Right kidney (tissue), 1 donor: ENCODE measurements around the gene MIER3.

ENCODE experiments used
- DNase-seq: peaks from one replicate; pipeline ENCODE4 v3.0.0-alpha.2; 2016

MIER3 gene

DNA sequence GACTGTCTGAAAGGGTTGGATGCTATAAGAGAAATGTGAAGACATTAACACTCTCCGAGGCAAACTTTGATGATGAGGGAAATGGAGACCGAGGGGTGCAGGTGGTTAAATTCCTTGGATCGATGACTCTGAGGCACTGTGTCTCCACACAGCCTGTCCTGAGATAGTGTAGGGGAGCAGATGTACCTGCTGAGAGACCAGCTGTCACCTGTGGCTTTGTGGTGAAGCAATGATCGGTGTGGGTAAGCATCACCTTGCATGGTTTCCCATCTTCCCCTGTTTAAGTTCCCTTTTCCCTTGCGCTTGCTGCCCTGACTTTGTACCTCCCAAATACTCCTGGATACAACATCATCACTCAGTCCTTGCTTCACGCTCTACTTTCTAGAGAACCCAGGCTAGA, 9.8 kb upstream of the MIER3 start:
- DNase-seq, result no peak

DNA sequence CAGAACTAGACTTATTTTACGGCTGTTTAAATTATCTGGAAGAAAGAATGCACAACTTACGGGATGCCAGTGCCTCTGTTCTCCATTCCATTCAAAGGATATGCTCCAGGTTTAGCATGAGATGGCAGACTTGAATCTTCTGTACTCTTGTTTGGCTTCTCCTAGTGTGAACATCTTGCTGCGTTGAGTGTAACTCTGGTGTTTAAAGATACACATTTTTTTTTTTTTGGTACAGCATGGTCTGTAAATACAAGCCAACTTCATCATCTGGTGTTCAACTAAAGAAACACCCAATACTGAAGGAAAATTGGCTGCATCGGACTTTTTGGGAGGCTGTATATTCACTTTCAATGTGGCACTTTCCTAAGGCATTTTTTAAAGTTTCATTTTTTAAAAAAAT, 7.4 kb upstream of the MIER3 start:
- DNase-seq, result no peak

DNA sequence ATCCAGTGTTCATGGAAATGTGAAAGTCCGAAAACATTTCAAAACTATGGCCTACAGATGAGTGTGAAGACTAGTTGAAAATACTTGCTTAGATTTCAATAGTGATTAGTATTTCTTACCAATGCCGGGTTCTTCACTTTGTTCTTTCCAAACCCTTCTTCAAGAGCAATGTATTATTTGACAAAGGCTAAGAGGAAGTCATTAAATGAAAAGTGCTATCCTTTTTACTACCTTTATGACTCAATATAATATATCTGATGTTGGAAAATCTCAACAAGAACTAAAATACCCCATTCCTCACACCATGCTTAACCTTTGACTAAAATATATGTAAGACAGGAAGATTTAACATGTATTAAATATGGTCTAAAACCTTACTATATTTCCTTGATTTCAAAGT, 6.7 kb upstream of the MIER3 start:
- no peak for DNase-seq

DNA sequence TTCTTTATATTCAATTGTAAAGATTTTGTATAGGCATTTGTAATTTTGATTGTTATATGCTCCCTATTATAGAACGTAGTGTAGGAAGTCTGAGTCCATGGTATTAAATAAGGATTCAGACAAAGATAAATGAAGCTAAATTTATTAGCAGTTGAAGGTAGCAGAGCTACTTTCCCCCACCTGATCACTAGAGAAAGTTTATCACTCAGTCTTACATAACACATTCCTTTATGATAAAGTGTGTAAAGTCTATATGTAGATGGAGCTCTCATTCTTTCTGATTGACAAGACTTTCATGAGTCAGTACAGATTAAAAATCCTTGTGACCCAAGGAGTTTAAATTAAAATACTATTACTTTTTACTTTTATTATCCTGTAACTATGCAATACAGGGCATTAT, 2.3 kb upstream of the MIER3 start:
- no peak for DNase-seq

DNA sequence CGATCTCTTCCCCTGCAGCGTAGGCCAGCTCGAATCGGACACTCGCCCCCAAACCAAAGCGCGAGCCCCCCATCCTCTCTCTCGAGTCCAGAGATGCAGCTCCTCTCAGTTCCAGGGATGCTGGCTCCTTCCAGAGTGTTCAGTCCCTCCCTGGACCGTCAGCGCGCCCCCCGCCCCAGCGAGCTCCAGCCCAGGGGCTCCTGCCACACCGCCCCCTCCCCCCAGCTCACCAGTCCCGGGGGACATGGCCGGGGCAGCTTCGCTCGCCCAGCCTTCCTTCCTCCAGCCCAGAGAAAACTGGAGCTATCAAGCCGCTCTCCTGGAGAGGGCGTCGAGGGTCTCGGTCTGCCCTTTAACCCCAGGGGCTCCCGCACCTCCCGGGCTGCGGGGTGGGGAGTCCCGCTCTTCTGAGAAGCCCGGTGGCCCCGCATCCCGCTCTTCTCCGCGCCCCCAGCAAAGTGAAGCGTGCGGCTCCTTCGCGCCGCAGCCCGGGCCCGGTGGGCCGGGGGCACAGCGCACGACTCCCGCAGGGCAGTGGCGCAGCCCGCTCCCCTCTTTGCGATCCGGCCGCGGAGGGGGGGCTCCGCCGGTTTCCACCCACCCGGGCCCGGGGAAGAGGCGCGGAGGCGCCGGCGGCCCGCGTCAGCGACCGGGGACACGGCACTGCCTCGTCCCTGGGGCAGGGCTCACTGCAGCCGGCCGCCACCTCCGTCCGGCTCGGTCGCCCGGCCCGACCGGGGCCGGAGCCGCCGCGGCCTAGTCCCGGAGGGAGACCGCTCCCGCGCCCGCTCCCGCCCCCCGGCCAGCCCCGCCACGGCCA, 587 bp downstream of the MIER3 start:
- DNase-seq, result peak; percentile 88

DNA sequence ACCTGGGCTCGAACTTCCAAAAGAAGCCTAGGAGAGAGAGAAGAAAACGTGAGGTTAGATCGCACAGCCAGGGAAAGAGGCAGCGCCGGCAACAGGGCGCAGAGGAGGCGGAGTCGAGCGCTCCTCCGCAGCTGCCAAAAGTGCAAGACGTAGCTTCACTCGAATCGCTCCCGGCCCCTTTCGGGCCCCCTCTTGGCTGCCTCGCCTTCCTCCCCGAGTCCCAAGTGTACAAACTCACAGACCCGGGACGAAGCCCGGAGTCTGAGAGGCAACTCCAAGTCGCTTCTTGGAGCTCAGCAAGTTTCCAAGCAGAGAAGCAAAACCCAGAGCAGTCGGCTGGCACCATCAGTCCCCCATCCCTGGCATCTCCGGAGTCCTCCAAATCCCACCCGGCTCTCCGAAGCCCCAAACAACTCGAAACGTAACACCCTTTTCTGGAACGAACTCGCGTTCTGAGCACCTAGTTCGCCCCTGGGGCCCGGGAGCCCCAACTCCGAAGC, 1.2 kb downstream of the MIER3 start:
- DNase-seq, result peak; percentile 82

DNA sequence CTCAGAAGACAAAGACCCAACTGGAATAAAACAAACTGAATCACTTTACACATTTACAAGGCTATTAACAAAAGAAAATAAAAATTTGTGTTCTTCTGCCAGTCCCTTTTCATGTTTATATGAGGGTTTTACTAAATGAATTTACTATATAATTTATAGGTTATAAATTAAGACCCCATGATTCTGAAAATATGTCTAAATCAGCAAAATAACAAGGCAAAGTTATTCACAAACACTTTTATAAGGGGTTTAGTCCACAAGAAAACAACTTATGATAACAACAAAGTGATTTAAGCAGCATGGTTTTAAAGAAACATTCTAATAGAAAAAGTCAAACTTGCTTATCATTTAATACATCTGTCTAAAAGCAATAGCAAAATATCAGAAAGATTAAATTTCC, 4.9 kb downstream of the MIER3 start:
- DNase-seq, result no peak

DNA sequence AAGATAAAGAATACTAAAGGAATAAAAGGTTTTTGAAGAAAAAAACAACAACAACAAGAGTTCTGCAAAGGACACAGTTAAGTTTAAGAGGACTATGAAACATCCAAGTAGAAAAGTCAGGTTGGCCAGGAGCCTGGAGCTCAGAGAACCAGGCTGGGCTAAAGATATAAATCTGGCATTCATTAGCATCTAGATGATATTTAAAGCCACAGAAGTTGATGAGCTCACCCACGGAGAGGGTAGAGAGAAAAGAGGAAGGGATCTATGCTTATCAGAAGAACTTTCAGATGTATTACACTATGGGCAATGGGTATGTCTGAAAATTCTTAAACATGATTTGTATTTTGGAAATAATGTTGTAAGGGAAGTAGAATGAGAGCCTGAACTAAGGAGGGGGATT, 9.9 kb downstream of the MIER3 start:
- DNase-seq, result no peak

DNA sequence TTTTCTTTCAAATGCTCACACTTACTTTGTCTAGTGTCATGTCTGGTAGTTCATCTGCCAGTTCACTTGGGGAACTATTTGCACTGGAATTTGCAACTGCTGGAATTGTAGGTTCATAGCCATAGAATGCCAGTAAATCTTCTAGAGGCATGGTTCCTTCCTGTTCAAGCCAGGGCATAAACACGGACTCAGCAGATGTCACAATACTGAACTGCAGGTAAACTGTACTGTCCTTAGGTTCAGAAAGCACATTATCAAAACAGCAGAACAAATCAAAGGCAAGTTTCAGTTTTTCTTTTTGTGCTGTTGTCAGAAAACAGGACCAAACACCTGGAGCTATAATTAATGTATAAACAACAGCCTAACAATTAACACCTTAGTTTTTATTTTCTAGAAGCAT, 13.1 kb downstream of the MIER3 start:
- no peak for DNase-seq

DNA sequence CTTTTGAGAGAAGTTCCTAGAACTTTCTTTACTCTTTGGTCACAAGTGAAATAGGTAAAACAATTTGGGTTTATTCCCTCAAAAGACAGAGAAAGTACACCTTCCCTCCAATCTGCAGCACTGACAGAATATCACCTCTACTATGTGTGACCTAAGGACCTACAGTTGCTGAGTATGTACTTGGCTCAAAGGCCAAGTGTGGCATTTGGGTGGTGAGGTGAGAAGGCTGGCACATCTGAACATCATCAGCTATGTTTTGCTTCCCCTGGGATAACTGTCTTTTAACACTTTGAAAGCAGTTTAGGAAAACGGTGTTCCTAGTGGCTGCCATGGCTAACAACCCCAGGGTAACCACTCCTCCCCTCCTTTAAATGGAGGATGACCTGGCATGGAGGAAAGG, 17.6 kb downstream of the MIER3 start:
- DNase-seq, result no peak

DNA sequence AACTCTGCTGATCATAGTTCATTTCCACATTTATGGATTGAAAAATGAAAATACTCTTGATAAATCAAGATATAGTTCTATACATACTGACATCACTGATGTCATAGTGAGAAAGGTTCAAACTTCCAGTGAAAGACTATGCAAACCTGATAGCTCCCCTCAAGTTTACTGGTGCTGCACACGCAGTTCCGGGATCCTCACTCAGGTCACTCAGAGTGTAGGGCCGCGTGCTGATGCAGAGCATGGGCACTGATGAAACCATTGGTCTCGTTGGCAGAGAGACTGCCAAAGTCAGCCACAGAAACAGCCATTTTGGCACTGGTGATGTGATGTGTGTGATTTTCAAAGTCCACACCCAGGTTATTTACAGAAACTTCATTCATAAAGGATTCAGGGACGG, 29.0 kb downstream of the MIER3 start:
- DNase-seq, result no peak

DNA sequence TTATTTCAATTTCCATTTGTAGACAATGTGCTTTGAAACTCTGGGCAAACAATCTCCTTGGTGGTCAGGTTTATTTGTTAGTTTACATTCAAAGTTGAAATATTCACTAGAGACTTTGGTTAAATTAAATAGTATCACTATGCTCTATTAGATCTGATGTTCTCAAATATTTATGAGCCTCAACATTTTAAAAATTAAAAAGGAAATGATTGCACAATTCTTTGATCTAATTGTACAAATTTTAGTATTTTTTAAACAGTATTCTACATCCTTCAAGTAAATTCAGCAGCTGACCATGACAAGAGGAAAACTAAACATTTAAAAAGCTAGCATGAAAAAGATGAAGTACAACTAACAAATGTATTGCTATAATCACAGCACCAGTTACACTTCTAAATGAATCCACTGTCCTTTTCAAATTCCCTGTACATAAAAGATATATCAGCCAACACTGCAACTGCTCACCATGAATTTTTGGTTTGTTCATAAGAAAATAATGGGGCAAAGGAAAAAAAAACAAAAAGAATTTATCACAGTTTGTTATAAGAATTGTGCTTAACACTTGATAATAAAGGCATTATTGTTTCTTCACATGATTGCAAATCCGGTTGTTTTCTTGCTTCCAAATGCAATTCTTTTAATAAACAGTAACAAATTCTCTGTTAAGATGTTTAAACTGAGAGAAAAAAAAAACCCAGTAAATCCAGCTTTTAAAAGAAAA, 31.8 kb downstream of the MIER3 start:
- DNase-seq, result no peak

DNA sequence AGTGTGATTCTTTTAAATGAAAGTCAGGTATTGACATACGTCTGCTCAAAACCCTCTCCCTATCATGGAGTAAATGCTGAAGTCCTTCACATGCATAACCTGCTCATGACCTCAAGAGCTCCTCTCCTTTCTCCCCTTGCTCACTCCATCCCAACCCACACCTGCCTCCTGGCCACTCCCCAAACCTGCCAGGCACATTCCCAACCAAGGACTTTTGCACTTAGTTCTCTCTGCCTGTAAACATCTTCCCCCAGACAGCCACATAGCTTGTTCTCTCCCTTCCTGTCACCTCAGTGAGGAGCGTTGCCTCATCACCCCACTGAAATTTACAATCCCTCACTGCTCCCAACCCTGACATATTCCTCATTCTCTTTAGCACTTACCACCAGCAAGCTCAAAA, 33.9 kb downstream of the MIER3 start:
- no peak for DNase-seq

DNA sequence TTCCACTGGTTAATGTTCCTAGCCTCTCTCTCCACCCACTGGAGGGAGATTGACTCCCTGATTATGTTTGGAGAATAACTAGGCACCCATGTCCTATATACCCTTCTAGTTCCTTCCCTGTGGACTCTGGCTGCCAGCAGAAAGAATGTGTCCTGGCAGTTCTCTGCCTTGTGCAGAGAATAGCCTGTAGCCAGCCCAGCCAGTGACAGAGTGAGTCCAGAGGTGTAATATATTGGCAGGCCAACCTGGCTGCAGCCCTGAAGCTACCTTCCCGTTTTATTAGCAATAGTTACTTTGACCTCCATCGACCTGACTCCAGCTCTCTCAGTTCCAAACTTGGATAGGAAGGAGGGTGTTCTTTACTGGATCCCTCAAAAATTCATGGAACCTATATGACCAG, 34.4 kb downstream of the MIER3 start:
- no peak for DNase-seq

DNA sequence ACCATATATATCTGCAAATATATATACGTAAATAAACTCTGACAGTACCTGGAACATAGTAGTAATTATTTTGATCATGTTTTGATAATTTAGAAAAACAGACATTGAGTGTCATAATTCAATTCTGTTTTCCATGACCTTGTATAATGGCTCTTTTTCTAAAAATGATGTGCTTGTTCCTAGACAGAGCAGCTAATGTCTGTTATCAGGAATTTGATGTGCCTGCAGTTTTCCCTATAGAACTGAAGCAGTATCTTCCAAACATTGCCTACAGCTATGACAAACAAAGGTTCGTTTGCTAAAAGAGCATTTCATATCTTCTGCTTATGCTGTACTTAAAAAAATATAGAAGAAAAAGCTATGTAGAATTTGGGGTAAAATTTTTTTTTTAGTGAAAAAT, 37.2 kb downstream of the MIER3 start:
- DNase-seq, result no peak

DNA sequence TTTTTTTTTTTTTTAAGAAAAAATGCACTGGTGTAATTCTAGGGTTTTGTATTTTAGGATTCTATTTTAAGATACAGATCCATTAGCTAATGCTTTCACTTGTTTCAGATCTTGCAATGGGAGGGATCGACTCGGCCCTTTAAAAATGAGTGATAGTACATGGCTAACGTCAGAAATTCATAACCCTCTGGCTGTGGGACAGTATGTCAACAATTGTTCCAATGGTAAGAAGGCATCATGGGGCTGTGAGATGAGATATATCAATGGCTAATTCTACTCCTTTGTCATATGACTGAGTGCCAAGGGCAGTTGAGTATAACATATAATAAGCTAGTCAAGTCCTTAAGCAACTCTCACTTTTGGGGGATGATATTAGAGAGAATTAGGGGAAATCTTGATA, 38.2 kb downstream of the MIER3 start:
- DNase-seq, result no peak

DNA sequence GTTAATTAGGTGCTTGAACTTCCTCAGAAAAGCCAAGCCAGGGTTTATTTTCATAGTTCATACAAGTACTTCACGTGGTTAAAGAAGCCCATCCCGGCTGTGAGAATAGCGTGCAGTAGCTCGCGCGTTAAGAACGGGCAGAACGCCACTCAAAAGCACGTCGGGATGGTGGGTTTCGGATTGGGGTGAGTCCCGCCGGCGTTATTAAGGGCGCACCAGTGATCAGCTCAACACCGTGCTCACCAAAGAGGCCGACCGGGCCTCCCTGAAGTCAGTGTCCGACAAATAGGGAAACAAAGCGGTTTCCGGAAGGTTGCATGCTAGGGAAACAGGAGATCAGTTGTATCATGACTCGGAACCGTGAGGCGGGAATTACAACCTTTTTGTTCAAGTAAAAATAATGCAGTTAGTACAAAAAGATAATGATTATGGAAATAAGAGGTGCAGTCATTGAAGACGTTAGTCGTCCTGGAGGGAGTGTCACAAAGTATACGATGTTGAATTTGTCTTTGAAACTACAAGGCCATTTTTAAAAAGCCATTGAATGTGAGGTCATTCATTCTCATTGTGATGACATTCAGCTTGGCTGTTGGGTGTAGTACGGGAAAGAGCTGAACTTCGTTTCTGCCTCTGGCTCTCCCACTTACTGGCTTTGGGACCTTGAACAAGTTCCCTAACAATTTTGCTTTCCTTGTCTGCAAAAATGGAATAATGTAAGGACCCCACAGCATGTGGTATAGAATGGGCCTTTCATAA, 41.5 kb downstream of the MIER3 start:
- DNase-seq, result peak; percentile 90

DNA sequence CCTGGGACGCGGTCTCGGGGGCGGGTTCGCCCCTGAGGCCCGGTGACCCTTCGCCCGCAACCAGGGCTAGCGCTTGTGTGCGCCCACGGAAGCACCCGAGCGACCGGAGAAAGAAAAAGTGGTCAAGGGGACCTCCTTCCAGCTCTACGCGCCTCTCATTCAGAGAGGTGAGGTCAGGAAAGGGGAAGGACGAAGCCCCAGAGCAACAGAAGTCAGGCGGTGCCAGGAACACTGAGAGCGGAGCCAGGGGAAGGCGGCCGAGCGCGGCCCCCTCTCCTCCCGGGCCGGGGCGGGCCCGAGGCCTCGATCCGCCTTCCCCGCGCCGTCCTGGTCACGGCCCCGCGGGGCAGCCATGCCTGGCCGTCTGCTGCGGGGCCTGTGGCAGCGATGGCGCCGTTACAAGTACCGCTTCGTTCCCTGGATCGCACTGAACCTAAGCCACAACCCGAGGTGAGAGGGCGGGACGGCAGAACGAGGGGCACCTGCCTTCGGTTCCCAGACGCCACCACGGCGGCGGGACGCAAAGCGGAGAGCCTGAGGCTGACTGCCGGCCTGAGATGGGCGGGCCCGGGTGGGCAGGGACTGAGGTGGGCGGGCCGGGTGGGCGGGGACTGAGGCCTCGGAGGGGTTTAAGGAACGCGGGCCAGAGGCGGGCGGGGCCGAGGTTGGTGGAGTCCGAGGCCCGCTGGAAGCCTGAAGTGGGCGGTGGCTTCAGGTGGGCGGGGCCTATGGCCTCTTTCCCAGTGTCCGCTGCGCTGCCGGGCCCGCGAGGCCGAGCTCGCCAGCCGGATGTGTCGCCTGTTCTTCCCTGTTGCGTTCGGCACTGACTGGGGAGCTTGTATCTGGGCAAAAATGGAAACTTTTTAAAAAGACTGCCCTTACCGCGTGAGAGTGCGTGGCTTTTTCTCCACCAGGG, 42.4 kb downstream of the MIER3 start, which contains the start of gene SETD9:
SETD9 (plus strand) TSS at position 303 of the 916 bp plus-strand sequence; CDS start at position 353, 50 bp downstream.
- DNase-seq, result peak; percentile 100

DNA sequence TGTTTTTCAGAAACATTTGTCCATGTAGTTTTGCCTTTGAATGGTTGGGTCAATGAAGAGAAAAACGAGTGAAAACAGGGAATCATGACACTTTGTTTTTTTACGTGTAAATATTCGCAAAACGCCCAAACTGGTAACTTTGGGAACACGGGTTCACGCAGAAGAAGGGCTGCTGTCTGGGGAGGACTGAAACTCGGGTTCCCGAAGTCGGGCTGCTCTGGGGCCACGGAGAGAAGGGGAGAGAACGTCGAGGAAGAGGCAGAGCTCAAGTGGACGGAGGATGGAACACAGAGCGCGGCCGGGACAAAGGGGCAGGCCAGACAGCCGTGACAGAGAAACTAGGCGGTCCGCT, 43.0 kb downstream of the MIER3 start:
- no peak for DNase-seq

DNA sequence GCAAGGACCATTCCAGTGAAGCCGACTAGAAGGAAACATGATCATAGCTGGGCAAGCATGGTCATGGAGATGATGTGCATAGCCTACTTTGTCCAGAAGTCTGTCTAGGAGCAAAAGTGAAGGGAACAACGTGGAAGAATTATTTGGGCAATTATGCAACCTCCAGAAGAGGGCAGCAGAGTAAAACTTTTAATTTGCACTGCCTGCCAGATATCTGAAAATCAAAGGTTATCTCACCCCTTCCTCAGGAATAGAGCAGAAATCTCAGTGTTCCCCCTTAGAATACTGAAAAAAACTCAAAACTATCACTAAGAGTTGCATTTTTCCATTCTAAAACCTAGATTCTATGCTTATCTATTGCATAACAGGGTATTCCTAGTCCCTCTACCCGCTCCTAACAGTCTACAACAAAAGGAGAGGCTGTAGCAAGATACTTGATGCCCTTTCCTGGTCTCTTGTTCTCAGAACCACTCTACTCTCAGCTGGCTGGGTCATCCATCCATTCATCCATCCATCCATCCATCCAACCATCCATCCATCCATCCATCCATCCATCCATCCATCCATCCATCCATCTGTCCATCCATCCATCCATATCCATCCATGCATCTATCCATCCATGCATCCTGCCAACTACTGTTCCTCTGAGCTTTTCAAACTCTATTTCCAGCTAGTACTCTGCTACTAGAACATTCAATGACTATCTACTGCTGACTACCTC, 50.9 kb downstream of the MIER3 start:
- peak; percentile 18 for DNase-seq

DNA sequence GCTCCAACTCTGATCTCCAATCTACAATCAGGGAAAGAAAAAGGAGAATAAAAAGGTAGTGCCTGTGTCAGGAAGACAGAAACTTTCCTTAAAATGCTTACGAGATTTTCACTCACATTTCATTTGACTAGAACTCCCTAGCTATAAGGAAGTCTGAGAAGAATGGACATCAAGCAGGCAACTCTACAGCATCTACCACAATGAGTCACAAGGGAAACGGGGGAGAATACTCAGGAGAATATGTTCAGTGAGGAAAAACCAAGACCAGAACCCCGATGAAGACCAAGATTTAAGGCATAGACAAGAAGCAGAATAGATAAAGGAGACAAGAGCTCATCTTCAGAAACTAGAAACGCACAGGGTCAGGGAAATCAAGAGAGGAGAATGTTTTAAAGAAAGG, 51.5 kb downstream of the MIER3 start:
- DNase-seq, result no peak
